PFSK-1 (cell line): Measurements from ENCODE around the gene PAPPA2.

Source experiments
- FOXP2 ChIP-seq: optimal IDR thresholded peaks from 2 replicates; pipeline ENCODE3; 2011; ENCODE audit warnings: borderline replicate concordance, control low read depth, inconsistent platforms; ENCODE audit not compliant: insufficient read depth; ENCODE audit errors: extremely low read length, extremely low read depth
- POLR2AphosphoS5 ChIP-seq: IDR thresholded peaks from 2 replicates; pipeline ENCODE4 v1.6.1; 2012; ENCODE audit warnings: low read depth, mild to moderate bottlenecking, control low read depth, low read length, moderate library complexity
- SIN3A ChIP-seq: IDR thresholded peaks from 2 replicates; pipeline ENCODE4 v1.6.1; 2012; ENCODE audit warnings: mild to moderate bottlenecking, low read length, moderate library complexity, borderline replicate concordance; ENCODE audit not compliant: insufficient read depth
- TAF1 ChIP-seq: IDR thresholded peaks from 2 replicates; pipeline ENCODE4 v1.6.1; 2012; ENCODE audit warnings: low read length, control low read depth, borderline replicate concordance; ENCODE audit not compliant: insufficient read depth
- TF ChIP-seq, protein P1 (sequence below), 2 experiments: IDR thresholded peaks; 2 replicates each; pipeline versions ENCODE4 v1.6.1 to v1.8.0; 2011 to 2012; ENCODE audit warnings: low read depth in 2 of 2, low read length in 2 of 2, control low read depth in 1 of 2, inconsistent platforms in 1 of 2, mild to moderate bottlenecking in 1 of 2, moderate library complexity in 1 of 2; ENCODE audit not compliant: insufficient read depth in 1 of 2

The PAPPA2 gene

DNA sequence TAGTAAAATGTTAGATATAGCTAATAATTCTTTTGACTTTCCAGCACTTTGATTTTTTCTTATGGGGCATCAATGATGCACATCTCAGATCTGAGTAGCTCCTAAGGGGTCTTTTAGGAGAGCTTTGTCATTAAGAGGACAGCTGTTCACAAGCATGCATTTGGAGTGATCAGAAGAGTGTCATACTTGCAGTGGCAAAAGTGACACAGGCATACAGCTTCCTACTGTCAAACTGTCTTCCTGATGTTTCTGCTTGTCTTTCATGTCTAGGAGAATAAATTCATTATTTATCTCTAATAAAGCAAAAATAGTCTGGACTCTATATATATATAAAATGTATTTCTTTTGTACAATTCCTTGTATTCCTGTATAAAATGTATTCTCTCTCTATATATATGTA, 273.0 kb downstream of the PAPPA2 start:
- TF ChIP-seq POLR2AphosphoS5: no peak
- no peak for TF ChIP-seq TAF1
- no peak for TF ChIP-seq SIN3A
- TF ChIP-seq, protein P1, sequence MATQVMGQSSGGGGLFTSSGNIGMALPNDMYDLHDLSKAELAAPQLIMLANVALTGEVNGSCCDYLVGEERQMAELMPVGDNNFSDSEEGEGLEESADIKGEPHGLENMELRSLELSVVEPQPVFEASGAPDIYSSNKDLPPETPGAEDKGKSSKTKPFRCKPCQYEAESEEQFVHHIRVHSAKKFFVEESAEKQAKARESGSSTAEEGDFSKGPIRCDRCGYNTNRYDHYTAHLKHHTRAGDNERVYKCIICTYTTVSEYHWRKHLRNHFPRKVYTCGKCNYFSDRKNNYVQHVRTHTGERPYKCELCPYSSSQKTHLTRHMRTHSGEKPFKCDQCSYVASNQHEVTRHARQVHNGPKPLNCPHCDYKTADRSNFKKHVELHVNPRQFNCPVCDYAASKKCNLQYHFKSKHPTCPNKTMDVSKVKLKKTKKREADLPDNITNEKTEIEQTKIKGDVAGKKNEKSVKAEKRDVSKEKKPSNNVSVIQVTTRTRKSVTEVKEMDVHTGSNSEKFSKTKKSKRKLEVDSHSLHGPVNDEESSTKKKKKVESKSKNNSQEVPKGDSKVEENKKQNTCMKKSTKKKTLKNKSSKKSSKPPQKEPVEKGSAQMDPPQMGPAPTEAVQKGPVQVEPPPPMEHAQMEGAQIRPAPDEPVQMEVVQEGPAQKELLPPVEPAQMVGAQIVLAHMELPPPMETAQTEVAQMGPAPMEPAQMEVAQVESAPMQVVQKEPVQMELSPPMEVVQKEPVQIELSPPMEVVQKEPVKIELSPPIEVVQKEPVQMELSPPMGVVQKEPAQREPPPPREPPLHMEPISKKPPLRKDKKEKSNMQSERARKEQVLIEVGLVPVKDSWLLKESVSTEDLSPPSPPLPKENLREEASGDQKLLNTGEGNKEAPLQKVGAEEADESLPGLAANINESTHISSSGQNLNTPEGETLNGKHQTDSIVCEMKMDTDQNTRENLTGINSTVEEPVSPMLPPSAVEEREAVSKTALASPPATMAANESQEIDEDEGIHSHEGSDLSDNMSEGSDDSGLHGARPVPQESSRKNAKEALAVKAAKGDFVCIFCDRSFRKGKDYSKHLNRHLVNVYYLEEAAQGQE (IDR thresholded peaks at IDR 0.05; ENCODE audit: insufficient read depth in 1 of 2, low read depth in 2 of 2, low read length in 2 of 2): no peak
- no peak for TF ChIP-seq FOXP2

DNA sequence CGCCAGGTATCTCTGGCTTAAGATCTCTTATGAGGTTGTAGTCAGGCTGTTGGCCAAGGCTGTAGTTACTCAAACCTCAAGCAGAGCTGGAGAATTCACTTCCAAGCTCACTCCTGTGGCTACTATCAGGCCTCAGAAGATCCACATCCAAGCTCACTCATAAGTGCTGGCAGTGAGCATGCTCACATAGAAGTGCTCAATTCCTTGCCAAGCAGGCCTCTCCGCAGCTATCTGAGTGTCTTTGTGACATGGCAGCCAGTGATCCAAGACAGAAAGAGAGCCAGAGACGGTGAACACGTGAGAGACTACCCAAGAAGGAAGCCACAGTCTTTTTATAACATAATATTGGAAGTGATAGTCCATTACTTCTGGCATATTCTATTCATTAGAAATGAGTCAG, 278.2 kb downstream of the PAPPA2 start:
- TF ChIP-seq FOXP2 (no peak), TAF1 (no peak), SIN3A (no peak), POLR2AphosphoS5 (no peak)
- TF ChIP-seq, protein P1 (IDR thresholded peaks at IDR 0.05; ENCODE audit: insufficient read depth in 1 of 2, low read depth in 2 of 2, low read length in 2 of 2): no peak

DNA sequence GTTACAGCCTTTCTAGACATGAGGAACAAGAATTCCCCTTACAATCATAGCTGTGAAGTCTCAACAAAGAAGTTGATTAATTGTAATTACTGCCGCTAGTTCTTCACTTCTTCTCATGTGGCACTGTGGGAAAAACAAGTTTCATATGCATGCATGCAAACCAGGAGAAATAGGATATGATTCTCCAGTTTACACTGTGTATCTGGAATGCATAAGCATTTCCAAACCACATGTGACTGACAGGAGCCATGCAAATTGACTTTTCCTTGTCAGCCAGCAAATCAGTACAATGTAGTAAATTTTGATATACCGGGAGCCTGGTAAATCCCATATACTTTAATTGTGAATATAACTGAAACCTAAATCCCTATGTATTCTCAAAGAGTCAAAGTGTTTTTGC, 279.3 kb downstream of the PAPPA2 start:
- TF ChIP-seq, protein P1 (IDR thresholded peaks at IDR 0.05; ENCODE audit: insufficient read depth in 1 of 2, low read depth in 2 of 2, low read length in 2 of 2): no peak
- TF ChIP-seq FOXP2: no peak
- TF ChIP-seq SIN3A: no peak
- TF ChIP-seq POLR2AphosphoS5: no peak
- TF ChIP-seq TAF1: no peak

DNA sequence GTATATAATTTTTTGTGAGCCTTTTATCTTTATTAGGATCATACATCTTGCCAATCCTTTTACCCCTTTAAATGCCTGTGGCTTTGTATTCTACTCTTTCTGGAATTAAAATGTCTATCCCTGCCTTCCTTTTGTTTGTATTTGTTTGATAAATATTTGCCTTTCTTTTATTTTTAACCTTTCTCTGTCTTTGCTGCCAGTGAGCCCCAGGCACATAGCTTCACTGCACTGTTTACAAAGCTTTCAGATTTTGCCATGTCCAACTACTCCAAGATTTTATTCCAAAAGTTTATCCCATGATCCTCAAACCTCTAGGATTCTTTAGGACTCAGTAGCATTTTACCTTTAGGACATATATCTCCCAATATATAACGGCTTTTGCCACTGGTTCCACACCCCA, 281.2 kb downstream of the PAPPA2 start:
- TF ChIP-seq TAF1: no peak
- TF ChIP-seq FOXP2: no peak

- no peak for TF ChIP-seq FOXP2
- no peak for TF ChIP-seq SIN3A
- no peak for TF ChIP-seq POLR2AphosphoS5
- TF ChIP-seq, protein P1 (IDR thresholded peaks at IDR 0.05; ENCODE audit: insufficient read depth in 1 of 2, low read depth in 2 of 2, low read length in 2 of 2): no peak
- TF ChIP-seq TAF1: no peak
These were observed 283.0 kb downstream of the PAPPA2 start for GRCh38 chr1:176745945-176746344.
